Activated T-cell treated with anti-CD3 and anti-CD28 coated beads for 24 hours (primary cell): ENCODE results near the gene DCC.

Experiments
- DNase-seq: peaks from one replicate; pipeline ENCODE4 v3.0.0-alpha.2; 2020; ENCODE audit warnings: low read depth

The DCC gene

DNA sequence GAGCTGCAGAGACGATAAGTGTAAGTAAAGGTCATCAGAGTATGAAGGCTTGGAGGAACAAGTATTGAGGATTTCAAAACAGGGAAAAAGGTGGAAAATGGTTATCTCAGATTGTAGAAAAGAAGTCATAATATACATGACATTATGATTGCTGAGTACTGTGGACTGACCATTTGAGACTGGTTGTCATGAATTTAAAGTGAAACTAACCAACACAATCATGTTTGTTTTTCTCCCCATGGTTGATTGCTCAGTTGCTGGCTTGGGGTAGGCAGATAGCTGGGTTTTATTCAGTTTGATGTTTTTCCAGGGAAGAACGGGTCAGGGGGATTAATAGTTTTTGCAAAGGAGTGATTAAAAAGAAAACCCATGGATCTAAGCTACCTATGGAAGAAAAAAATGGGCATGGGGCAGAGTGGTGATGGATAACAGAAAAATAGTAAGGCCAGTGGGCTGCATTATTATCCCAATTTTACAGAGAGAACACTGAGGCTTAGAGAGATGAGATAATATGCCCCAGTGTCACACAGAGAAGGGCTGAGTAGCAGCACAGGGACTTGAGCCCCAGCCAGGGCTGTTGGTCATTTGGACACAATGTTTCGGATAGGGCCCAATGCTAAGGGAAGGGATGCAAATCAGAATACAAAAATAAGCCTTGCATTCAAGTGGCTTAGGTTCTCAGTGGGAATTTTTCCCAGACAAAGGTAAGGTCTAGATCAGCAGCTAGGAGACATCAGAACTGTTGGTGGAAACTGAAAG lies 885.7 kb downstream of the DCC start:
- DNase-seq: no peak

- DNase-seq: no peak
Measured at GRCh38 chr18:53234610-53235009, 894.6 kb downstream of the DCC start.

DNA sequence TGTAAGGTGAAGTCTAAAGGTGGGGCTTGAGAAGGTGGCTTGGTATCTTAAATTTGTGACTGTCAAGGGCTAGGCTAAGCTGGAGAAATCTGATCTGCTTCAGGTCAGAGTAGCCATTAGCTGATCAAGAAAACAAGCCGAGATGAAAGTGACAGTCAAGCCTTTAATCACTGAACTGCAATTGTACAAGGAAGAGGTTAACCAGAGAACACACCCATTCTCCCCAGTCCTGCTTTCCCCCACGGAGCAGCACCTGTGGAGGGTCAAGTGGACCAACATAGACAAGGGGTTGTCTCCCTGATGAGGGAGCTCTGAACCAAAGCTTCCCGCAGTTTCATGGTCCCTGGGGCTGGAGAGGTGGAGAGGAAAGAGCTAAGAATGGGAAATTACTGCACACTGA lies 901.2 kb downstream of the DCC start:
- no peak for DNase-seq

DNA sequence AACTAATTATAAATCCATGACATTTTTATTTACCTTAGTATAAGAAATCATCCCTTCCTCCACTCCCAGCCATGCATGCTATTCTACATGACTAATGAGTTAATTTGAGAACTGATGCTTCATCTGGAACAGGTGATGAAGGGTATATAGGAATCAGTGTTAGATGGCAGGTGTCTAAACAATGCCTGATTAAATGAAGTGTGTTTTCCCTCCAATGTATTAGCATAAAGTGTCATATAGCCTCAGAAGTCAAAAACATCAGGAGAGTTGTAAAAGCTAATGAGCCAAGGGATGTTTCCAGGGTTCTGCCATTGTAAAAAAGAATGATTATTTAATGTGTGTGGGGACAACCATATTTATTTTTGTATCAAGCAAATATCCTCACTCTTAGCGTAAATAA lies 913.8 kb downstream of the DCC start:
- DNase-seq: no peak

DNA sequence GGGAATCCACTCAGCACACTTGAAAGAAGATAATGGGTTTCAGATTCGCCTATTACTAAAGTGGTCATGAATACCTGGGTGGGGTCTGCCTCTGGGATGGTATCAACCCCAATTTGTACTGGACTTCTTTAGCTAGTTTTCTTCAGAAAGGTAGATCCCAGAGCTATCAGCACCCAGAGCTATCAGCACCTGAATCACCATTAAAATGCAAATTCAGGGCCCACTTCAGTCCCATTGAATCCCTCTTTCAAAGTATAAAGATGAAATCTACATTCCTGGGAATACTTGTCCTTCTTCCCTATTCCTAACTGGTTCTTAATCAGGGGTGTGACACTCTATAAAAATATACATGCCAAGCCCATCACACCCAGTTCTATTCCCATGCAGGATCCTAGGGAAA lies 914.3 kb downstream of the DCC start:
- DNase-seq: no peak

- no peak for DNase-seq
Measured at GRCh38 chr18:53261241-53261640, 921.2 kb downstream of the DCC start.

DNA sequence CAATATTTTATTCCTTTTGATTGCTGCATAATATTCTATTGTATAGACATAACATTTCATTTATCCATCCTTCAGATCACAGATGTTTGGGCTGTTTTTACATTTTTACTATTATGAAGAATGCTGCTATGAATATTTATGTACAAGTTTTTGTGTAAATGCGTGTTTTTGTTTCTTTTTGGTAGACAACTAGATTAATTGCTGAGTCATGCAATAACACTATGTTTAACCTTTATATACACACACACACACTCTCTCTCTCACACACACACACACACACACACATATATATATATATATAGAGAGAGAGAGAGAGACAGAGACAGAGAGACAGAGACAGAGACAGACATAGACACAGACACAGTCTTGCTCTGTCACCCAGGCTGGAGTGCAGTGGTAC lies 926.9 kb downstream of the DCC start:
- DNase-seq: no peak

GRCh38 chr18:53268455-53268854 lies 928.5 kb downstream of the DCC start:
- DNase-seq: no peak

- DNase-seq: no peak
Measured at GRCh38 chr18:53281406-53281805, 941.4 kb downstream of the DCC start.

DNA sequence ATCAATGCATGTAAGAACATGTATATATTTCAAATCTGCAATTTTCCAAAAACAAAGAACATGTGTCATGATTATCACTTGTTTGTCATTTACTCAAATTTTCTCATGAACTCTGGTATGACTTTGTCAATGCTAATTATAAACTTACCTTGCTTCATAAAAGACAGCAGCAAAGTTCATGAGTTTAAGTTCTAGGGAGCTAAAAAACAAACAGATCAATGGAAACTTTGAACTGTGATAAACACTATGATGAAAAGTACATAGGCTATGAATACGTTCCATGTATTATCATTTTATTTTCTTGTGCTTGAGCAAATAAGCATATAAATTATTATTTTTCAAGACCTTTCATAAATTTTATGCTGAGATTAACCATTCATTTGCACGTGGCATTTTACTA lies 943.7 kb downstream of the DCC start:
- DNase-seq: no peak

- DNase-seq: no peak
Measured at GRCh38 chr18:53305461-53305860, 965.5 kb downstream of the DCC start.

- no peak for DNase-seq
Measured at GRCh38 chr18:53319628-53320027, 979.6 kb downstream of the DCC start.

DNA sequence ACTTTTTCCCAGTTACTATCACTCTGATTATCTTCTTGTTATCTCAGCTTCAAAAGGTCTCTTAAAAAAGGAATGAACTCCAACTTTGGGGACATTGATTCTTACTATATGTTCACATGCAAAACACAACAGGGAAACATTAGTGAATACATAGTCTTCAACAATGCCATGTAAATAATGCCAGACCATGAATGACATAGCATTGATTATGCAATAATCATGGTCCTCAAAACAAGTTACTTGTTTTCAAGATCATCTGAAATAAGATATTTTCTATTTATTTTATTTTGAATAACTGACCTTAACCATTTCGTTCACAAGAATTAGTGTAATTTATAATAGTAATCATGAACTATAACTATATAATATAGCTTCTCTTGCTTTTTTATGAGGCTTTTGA lies 982.2 kb downstream of the DCC start:
- no peak for DNase-seq

- no peak for DNase-seq
Measured at GRCh38 chr18:53324353-53324752, 984.4 kb downstream of the DCC start.

- DNase-seq: no peak
Measured at GRCh38 chr18:53360501-53361443, 1020.8 kb downstream of the DCC start.

DNA sequence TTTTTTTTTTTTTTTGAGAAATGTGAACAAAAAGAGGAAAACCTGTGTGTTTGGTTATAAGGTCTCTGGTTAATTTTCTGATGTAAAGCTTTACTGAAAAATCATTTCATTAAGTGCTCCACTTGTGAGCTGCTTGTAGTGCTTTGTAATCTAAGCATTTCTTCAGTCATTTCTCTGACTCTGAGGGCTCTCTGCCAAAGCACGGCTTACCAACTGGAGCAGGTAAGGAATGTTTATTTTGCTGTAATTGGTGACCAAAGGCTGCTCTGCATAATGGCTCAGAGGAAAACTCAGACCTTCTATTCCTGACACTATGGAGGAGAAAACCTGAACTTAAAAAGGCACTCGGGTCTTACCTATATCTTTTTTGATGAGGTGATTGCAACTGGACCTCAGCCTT lies 1035.6 kb downstream of the DCC start:
- DNase-seq: no peak

DNA sequence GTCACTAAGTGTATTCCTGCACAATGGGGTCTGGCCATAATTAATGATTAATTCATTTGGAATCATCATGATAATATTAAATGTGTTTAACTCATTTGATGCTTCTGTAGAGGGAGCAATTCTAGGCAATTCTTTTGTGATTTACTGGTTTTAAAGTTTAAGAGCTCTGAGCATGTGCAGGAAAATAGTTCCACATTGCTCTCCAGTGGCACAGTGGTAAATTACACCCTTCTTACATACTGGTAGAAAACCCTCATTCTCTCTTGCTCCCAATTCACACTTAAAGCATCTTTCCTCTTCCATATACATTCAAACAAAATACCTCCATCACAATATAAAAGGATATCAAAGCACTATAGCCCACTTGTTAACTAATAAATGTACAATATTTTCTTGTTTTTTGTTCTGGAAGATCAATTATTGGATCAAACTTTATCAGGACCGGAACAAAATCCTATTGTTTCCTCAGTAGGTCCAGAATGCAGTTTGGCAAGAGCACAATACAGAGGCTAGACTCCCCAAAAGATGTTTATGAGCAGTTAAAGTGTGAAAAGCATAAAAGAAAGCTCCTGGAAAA lies 1040.2 kb downstream of the DCC start:
- DNase-seq: no peak

- no peak for DNase-seq
Measured at GRCh38 chr18:53382870-53383269, 1042.9 kb downstream of the DCC start.

- no peak for DNase-seq
Measured at GRCh38 chr18:53385889-53386288, 1045.9 kb downstream of the DCC start.

- no peak for DNase-seq
Measured at GRCh38 chr18:53387581-53387980, 1047.6 kb downstream of the DCC start.

GRCh38 chr18:53402670-53403069 lies 1062.7 kb downstream of the DCC start:
- no peak for DNase-seq

- no peak for DNase-seq
Measured at GRCh38 chr18:53408271-53408670, 1068.3 kb downstream of the DCC start.

DNA sequence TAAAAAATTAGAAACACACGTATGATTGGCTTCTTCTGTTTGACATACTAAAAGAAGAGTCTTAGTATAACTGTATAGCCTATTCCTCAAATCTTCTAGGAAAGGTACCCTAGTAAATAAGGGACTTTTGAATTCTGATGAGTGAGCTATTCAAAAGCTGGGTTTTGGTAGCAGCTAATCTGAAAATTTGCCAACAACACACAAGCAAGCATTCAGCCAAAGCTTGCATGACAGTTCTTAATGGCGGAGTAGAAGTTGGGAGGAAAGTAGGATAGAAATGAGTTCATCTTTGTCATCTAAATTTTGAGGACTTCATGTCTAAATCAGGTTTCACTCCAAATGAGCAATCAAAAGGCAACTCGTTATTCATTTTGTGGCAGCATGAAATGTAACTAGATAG lies 1071.5 kb downstream of the DCC start:
- no peak for DNase-seq
